NCI-H2081 (cell line): Measurements from ENCODE around the gene TMEM229A.
A peak's percentile ranks its signal among the peaks of the same experiment; 100 is the strongest.
"Not testable (repeated sequence)": the region's sequence is repeated elsewhere in the genome, so short reads cannot be mapped to it uniquely, and the experiment has no call there.

Experiments
- DNase-seq, 2 experiments: peaks; one replicate each; lab custom pipeline; 2025; lab: John Stamatoyannopoulos, UW

The TMEM229A gene

GRCh38 chr7:124033095-124033806 lies 384 bp upstream of the TMEM229A start:
- peak; percentile 31 to 52 for DNase-seq

- no peak for DNase-seq
These were observed 948 bp downstream of the TMEM229A start for GRCh38 chr7:124031919-124032318.

- DNase-seq, result no peak
These were observed 1.5 kb downstream of the TMEM229A start for GRCh38 chr7:124031406-124031805.

- DNase-seq, result no peak
These were observed 1.9 kb downstream of the TMEM229A start for GRCh38 chr7:124030964-124031363.

DNA sequence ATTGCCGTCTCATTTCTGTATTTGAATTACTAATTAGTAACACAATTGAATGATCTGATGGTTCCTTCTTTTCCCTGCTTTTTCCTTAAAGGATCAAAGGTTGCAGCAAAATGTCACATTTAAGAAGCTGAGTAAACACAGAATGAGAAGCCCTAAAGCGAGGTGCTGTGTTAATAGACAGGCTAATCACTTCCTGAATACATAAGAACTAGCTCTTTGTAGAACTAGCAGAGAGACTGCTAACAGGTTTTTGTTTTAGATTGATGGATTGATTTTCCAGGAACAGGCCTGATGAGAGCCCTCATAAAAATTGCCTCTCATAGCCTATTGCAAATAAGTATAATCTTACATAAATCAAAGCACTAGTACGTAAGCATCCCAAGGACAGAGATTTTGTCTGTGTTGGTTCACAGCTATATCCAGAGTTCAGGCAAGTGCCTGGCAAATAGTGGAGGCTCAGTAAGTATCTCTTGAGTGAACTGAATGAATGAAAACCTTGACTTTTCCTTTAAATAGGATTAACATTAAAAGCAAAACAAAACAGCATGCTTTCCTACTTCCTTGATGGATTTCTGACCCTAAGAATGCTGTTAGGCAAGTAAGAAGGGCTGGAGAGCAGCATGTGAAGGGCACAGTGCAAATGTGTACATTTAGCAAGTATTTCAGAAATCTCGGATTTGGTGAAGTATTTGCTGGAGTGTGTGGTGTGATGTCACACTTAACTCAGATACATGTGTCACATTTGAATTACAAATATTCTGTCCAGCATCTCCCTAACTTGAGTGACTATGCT lies 3.3 kb downstream of the TMEM229A start:
- peak in 1 of 2 experiments; percentile 64 for DNase-seq

DNA sequence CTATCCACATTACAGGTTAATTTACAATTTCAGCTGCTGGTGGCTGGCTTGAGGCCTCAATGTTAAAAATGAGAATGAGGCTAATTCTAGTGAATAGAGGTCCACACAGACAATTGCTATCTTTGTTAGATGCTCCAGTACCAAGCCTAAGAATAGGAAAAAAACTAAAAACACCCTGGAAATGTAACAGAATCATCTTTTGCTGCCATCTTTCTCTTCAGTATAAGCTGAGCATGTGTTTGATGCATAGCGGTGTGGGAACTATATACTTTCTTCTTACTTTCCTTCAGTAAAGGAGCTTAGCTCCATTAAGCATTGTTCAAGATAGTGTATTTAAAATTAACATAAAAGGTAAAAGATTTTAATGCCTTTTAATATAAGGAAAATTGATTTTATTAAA lies 5.6 kb downstream of the TMEM229A start:
- no peak for DNase-seq

GRCh38 chr7:124024329-124024728 lies 8.5 kb downstream of the TMEM229A start:
- not testable (repeated sequence) for DNase-seq

- DNase-seq, result no peak
These were observed 10.3 kb downstream of the TMEM229A start for GRCh38 chr7:124022551-124022950.

- DNase-seq, result no peak
These were observed 12.8 kb downstream of the TMEM229A start for GRCh38 chr7:124020060-124020459.

DNA sequence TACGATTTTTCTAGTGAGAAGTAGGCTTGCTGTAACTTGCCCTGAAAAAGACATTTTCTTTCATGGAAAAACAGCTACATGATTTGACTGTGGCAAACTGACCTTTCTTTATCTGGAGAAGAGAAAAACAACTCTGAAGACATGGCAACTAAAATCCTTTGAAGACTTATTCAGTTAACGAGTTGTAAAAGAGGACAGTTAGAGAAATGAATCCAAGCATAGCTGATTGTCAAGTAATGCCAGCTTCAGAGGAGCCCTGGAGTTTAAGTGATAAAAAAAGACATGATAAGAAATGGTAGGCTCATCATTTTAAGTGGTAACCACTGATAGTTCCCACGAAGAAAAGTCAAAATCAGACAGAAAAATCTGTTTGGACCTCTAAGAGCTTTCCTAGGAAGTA lies 19.6 kb downstream of the TMEM229A start:
- no peak for DNase-seq

DNA sequence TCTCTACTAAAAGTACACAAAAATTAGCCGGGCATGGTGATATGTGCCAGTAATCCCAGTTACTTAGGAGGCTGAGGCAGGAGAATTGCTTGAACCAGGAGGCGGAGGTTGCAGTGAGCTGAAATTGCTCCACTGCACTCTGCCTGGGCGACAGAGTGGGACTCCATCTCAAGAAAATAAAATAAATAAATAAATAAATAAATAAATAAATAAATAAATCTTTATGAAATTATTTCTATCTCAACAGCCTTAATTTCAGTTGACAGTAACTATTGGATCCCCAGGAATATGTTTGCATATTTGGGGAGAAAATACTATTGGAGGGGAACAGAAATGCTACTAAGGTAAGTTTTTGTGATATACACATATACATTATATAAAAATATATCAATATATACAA lies 20.0 kb downstream of the TMEM229A start:
- no peak for DNase-seq

DNA sequence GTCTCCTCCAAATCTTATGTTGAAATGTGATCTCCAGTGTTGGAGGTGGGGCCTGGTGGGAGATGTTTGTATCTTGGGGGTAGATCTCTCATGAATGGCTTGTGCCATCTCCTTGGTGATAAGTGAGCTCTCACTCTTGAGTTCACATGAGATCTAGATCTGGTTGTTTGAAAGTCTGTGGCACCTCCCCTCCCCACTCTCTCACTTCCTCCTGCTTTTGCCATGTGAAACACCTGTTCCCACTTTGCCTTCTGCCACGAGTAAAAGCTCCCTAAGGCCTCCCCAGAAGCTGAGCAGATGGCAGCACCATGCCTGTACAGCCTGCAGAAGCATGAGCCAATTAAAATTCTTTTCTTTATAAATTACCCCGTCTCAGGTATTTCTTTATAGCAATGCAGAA lies 23.5 kb downstream of the TMEM229A start:
- DNase-seq, result no peak

GRCh38 chr7:124008296-124008695 lies 24.6 kb downstream of the TMEM229A start:
- not testable (repeated sequence) for DNase-seq

- DNase-seq, result no peak
These were observed 33.2 kb downstream of the TMEM229A start for GRCh38 chr7:123999703-124000102.

GRCh38 chr7:123998921-123999320 lies 33.9 kb downstream of the TMEM229A start:
- no peak for DNase-seq

DNA sequence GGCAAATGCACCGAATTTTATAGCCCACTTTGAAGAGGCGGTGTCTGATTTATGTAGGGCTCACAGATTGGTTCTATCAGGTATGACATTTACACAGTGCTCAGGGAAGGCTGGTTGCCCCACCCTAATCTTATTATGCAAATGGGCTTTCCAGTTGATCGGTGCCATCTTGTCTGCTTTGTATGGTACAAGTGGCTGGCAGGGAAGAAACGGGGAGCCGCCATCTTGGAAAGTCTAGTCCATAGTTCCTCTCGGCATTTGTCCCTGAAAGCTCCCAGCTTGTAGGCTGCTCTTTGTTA lies 36.6 kb downstream of the TMEM229A start:
- DNase-seq, result no peak

GRCh38 chr7:123995617-123996326 lies 37.1 kb downstream of the TMEM229A start:
- DNase-seq, result no peak

DNA sequence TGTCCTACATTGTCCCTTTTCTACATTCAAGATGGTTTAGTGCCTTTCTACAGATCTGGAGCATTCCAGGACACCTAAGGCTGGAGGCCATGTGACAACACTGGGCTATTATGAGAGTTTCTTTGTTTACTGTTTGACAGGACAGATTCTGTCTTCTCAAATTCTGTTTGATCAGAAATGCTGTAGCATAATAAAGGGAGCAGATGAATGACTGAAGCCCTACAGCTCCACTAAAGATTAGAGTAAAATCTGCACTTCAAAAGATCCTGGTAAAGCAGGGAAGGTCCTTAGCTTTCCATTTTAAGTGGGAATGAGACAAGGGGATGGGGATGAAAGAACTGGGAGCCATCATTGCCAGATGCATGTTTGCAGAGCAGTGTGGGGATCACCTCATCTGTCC lies 38.4 kb downstream of the TMEM229A start:
- no peak for DNase-seq

DNA sequence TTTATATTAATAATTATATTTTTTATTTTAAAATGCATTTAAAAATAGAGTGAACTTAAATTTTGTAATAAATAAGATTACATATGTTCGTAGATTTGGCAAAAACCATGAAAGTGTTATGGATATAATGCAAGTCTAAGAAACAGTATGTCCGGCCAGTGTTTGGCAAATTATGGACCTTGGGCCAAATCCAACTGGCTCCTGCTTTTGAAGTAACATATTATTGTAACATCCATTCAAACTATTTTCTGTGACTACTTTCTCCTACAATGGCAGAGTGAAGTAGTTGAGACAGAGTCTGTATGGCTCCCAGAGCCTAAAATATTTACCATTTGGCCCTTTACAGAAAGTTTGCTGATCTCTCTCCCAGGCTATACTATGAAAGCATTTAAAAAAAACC lies 38.9 kb downstream of the TMEM229A start:
- DNase-seq, result no peak

- no peak for DNase-seq
These were observed 39.9 kb downstream of the TMEM229A start for GRCh38 chr7:123992913-123993518.

DNA sequence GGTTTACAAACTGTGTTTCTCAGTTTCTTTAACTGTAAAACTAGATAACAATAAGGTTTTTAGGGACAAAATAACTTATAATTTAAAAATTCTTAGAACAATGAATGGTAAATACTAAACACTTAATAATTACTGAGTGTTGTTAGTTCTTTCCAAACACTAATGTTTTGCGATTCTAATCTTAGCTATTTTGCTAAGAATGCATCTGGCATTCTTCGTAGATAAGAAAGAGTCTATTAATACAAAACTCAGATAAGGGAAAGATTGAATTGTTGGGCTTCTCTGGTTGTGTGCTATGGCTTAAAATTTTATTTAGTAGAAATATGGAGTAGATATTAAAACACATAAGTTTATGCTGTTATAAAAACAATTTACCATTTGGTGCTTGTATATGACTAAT lies 45.4 kb downstream of the TMEM229A start:
- DNase-seq, result no peak
